Kasumi-1 (cell line): ENCODE data around the gene AAMDC.
A peak's percentile ranks its signal among the peaks of the same experiment; 100 is the strongest.
"Not testable (repeated sequence)": the region's sequence is repeated elsewhere in the genome, so short reads cannot be mapped to it uniquely, and the experiment has no call there.

ENCODE experiments used
- DNase-seq, 2 experiments: peaks; one replicate each; lab custom pipeline; 2025; lab: John Stamatoyannopoulos, UW

The AAMDC gene

GRCh38 chr11:77821349-77821851 is 456 bp downstream of the AAMDC start:
- DNase-seq = peak in 1 of 2 experiments; percentile 51

- not testable (repeated sequence) for DNase-seq
Observed at GRCh38 chr11:77822126-77822525, 1.2 kb downstream of the AAMDC start.

DNA sequence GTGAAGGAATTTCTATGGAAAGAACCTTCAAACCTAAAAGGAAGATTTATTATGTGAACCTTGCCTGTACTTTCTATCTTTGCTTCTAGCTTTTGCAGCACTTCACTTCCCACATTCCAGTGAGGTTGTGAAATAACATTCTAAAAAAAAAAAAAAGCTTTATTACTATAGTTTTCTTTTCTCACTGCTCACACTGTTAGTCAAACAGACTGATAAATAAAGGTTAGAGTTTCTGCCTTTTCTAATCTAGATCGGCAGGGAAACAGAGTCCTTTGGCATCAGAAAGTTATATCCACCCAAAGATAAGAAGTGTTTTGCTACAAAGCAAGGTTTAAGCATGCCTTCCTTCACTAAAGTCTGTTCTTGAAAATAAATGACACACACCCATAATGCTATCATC is 2.8 kb downstream of the AAMDC start:
- no peak for DNase-seq

DNA sequence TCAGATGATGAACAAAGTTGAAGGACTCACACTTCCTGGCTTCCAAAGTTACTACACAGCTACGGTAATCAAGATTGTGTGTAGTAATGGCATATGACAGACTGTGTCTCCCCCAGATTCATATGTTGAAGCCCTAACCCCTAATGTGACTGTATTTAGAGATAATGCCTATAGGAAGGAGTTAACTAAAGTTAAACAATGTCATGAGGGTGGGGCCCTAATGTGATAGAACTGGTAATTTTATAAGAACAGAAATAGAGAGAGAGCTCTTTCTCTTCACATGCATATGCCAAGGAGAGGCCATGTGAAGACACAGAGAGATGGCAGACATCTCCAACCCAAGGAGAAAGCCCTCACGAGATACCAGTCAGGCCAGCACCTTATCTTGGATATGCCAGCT is 8.0 kb downstream of the AAMDC start:
- DNase-seq = no peak

GRCh38 chr11:77833302-77833701 is 12.4 kb downstream of the AAMDC start:
- no peak for DNase-seq

- DNase-seq = no peak
Observed at GRCh38 chr11:77842441-77843121, 21.6 kb downstream of the AAMDC start.

GRCh38 chr11:77843700-77844099 is 22.8 kb downstream of the AAMDC start:
- DNase-seq = not testable (repeated sequence)

DNA sequence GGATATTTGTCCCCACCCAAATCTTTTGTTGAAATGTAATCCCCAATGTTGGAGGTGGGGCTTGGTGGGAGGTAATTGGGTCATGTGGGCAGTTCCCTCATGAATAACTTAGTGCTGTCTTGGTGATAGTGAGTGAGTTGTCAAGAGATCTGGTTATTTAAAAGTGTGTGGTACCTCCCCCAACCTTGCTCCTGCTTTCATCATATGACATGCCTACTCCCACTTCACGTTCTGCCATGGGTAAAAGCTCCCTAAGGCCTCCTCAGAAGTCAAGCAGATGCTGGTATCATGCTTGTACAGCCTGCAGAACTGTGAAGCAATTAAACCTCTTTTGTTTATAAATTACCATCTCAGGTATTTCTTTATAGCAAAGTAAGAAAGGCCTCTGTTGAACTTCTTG is 30.6 kb downstream of the AAMDC start:
- no peak for DNase-seq

DNA sequence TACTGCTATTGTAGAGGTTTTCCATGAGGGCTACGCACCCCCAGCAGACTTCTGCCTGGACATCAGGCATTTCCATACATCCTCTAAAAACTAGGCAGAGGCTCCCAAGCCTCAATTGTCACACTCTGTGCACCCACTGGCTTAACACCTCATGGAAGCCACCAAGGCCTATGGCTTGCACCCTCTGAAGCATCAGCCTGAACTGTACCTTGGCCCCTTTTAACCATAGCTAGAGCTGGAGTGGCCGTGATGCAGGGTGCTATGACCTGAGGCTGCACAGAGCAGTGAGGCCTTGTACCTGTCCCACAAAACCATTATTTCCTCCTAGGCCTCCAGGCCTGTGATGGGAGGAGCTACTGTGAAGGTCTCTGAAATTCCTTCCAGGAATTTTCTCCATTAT is 33.9 kb downstream of the AAMDC start:
- DNase-seq = no peak

GRCh38 chr11:77857906-77858457 is 37.0 kb downstream of the AAMDC start:
- DNase-seq = not testable (repeated sequence)

GRCh38 chr11:77861444-77861843 is 40.5 kb downstream of the AAMDC start:
- not testable (repeated sequence) for DNase-seq

DNA sequence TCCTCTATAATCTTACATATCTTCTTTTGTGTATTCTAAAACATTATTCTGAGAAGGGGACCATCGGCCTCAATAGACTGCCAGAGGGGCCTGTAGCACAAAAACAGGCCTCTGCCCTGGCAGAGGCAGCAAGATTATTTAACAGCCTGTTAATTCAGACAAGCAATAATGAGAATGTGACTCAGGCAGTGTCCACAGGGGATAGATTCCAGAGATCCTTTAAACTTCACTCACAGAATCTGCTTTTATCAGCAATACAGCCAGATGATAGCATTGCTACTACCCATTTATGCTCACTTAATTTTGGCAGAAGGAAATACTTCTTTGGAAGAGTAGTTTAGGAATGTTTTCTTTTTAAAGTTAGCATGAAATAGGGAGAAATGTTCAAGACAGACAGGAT is 44.9 kb downstream of the AAMDC start:
- no peak for DNase-seq

DNA sequence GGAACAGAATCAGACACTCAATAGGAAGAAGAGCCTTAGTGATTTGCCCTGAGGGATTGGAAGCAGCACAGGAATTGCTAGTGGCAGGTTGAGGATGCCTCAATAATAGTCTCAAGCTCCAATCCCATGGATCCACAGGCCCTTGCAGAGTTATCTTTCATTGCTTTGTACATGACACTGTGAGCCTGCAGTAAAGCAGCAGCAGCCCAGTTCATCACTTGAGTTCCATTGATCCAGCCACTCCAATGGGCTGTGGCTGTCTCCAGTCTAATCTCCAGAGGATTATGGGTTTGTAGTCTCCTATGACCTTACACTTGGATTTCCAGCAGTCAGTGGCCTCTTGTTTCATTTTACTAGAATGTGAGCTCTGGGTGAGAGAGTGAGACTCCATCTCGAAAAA is 45.4 kb downstream of the AAMDC start:
- no peak for DNase-seq

DNA sequence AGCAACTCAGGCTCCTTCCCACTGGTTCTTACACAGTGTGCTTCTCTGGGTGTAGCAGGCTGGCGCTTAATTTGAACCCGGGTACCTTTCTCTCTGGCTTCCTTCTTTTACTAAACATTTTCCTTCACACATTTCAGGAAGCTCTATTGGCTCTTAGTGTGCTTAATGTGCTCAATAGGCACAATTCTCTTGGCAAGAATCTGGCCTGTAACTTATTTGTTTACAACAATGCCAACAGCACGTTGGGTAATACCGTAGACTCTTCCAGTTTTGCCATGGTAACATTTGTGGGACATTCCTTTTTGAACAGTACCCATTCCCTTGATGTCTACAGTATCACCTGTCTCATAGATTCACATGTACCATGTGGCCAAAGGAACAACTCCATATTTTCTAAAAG is 47.8 kb downstream of the AAMDC start:
- no peak for DNase-seq

GRCh38 chr11:77871855-77872254 is 50.9 kb downstream of the AAMDC start:
- no peak for DNase-seq

GRCh38 chr11:77873345-77873744 is 52.4 kb downstream of the AAMDC start:
- DNase-seq = no peak

DNA sequence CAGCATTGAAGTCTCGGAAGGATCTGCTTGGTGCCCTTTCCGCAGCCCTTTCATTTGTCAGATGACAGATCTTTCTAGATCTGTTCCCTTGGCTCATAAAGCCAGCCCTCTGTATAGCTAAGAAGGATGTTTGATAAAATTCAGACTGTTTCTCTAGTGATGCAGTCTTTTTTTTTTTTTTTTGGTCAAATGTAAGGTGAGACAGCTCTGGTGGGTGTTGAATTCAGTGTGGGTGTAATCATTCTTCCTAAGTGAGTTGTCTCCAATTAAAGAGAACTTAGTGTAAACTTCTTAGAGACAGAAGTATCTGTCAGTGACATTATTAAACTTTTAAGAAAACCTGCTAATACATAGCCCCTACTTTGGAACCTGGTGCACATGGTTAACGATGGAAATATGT is 53.3 kb downstream of the AAMDC start:
- DNase-seq = no peak

DNA sequence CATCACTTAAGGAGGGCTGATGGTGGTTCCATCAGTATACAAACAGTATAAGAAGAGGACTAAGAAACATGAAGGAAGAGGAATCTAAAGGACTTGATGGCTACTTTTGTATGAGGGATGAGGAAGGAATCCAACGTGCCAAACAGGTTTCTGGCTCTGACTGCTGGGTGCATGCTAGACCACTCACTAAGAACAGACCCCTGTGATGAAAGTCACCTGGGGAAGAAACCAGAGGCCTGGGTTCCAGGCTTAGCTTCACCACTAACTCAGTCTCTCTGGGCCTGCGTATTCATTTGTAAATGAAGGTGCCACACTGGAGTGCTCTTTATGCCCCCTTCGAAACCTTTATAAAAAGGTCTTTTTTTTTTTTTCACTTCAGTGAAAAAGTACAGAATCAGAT is 55.1 kb downstream of the AAMDC start:
- DNase-seq = no peak

DNA sequence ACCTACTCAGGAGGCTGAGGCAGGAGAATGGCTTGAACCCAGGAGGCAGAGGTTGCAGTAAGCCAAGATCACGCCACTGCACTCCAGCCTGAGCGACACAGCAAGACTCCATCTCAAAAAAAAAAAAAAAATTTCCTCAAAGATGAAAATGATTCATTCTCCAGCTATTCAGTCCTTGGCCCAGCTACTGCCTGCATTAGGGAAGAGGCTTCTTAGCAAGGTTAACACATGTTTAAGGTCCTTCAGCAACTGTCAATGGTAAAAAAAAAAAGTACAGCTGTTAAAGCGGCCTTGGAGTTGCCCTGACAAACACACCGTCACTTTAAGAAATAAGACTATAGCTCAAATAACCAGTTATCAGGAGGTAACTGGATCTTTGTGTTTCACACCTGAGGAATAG is 57.3 kb downstream of the AAMDC start:
- DNase-seq = not testable (repeated sequence)

DNA sequence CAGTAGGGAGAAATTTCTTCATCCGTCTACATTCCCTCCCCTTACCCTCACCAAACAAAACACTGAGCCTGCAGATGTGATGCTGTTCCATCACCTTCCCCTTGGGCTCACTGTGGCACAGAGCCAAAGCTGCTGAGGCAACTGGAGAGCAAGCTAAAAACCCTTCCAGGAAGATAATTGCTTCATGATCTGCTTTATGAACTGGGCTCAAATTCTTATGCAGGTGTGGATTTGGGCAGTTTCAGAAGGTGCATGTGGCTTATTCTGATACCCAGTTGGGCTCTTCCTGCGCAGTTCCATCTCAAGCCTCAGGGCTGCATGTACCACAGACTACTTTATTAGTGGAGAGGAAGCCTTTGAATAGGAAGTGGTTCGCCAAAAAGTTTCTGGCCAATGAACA is 58.3 kb downstream of the AAMDC start:
- DNase-seq = peak in 1 of 2 experiments; percentile 35

DNA sequence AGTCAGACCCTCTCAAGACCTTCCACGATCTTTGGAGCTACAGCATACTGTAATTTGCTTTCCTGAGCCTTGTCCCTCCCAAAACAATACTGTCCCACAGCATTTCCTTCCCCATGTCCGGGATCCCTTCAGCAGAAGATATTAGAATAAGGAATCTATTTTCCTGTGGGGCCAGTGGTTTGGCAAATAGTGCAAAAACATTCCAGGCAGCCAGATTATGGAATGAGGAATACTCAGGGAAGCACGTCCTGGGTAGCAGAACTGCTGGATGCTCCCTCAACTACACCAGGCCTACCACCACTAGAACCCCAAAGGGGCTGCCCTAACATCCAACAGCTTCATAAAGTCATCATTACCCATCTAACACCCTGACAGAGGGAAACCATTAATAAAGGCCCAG is 61.5 kb downstream of the AAMDC start:
- no peak for DNase-seq

GRCh38 chr11:77883775-77884174 is 62.8 kb downstream of the AAMDC start:
- DNase-seq = no peak

GRCh38 chr11:77884186-77884828 is 63.4 kb downstream of the AAMDC start:
- no peak for DNase-seq
